ENCODE measurements around the gene TUBAL3. TPM values are rescaled to one million over a fixed set of nuclear protein-coding genes. Genes with fewer than 3 reads are reported as not detected.

TUBAL3 gene
- total and polyA plus RNA-seq, 2 donors (not counting 3 experiments of a cell fraction or from before 2014, with no cell fraction given), result not detected

DNA sequence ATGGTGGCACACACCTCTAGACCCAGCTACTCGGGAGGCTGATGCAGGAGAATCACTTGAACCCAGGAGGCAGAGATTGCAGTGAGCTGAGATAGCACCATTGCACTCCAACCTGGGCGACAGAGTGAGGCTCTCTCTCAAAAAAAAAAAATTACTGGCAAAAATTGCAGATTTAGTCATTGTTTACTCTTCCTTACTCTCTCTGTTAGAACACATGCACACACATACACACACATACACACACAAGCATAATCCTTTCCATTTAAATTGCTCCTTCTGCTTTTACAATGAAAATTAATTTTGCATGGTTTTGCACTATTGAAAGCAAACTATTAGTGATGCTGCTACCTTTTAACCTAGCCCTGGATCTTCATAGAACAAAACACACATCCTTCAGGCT is 55.3 kb downstream of the TUBAL3 start:
- H3K4me3 ChIP-seq (replicated peaks in 1 of 3; ENCODE audit: insufficient read depth in 1 of 3, low read depth in 1 of 3, low read length in 3 of 3), result no peak overlapping the region
- no peak for FAIRE-seq
- no peaks in the 10 kb centered on the region for H3K36me3 ChIP-seq (ENCODE audit: control insufficient read depth in 2 of 2, extremely low read depth in 1 of 2, insufficient read depth in 2 of 2, low read length in 2 of 2)
- no peaks in the 10 kb centered on the region for H3K4me1 ChIP-seq (ENCODE audit: control insufficient read depth, extremely low read depth, insufficient read depth, low read length)
- peaks cover 0 to 2% of the 10 kb centered on the region in 2 experiments for H3K27me3 ChIP-seq (ENCODE audit: control insufficient read depth in 2 of 2, insufficient read depth in 2 of 2, low read length in 2 of 2)
- H3K9me1 ChIP-seq (replicated peaks; ENCODE audit: control insufficient read depth, extremely low read depth, insufficient read depth, low read length), result no peaks in the 10 kb centered on the region
- no peak overlapping the region for H2AFZ ChIP-seq (ENCODE audit: low read depth, low read length)
- intact Hi-C loops (cut with micrococcal nuclease) (no loop called here), dilution Hi-C loops (cut with MboI; ENCODE audit: extremely low pct_ligation_motif_present, low sequenced_read_pairs) (no loop called here)
- CTCF ChIA-PET, result no interaction called here
- no peak overlapping the region for H3K4me2 ChIP-seq (ENCODE audit: insufficient read depth, low read length)
- no peak overlapping the region for H3K9ac ChIP-seq (replicated peaks; ENCODE audit: extremely low read depth, insufficient read depth, low read length)
- TF ChIP-seq FOS (IDR thresholded peaks at IDR 0.05; ENCODE audit: borderline replicate concordance, insufficient read depth, low read length), result no peak
- no peak for TF ChIP-seq EZH2 (IDR thresholded peaks at IDR 0.05; ENCODE audit: borderline replicate concordance, low read depth, low read length, severe bottlenecking)
- no peak for TF ChIP-seq JUN (IDR thresholded peaks at IDR 0.05; ENCODE audit: borderline replicate concordance, insufficient read depth, insufficient read length, low read depth)
- TF ChIP-seq, protein P1, sequence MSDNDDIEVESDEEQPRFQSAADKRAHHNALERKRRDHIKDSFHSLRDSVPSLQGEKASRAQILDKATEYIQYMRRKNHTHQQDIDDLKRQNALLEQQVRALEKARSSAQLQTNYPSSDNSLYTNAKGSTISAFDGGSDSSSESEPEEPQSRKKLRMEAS (IDR thresholded peaks at IDR 0.05; ENCODE audit: insufficient read depth, insufficient read length), result no peak
- no peak for TF ChIP-seq GATA2 (IDR thresholded peaks at IDR 0.05; ENCODE audit: insufficient read depth, insufficient read length, low read depth, low read length)
- TF ChIP-seq POLR2A (IDR thresholded peaks at IDR 0.05; ENCODE audit: low read depth, low read length), result no peak
- TF ChIP-seq MYC (IDR thresholded peaks at IDR 0.05; ENCODE audit: low read depth, low read length), result no peak
- TF ChIP-seq, protein P2, sequence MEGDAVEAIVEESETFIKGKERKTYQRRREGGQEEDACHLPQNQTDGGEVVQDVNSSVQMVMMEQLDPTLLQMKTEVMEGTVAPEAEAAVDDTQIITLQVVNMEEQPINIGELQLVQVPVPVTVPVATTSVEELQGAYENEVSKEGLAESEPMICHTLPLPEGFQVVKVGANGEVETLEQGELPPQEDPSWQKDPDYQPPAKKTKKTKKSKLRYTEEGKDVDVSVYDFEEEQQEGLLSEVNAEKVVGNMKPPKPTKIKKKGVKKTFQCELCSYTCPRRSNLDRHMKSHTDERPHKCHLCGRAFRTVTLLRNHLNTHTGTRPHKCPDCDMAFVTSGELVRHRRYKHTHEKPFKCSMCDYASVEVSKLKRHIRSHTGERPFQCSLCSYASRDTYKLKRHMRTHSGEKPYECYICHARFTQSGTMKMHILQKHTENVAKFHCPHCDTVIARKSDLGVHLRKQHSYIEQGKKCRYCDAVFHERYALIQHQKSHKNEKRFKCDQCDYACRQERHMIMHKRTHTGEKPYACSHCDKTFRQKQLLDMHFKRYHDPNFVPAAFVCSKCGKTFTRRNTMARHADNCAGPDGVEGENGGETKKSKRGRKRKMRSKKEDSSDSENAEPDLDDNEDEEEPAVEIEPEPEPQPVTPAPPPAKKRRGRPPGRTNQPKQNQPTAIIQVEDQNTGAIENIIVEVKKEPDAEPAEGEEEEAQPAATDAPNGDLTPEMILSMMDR (IDR thresholded peaks at IDR 0.05; ENCODE audit: extremely low read depth in 1 of 2, insufficient read depth in 1 of 2, low read depth in 1 of 2, low read length in 2 of 2), result no peak
- no peak for TF ChIP-seq POLR2AphosphoS5 (IDR thresholded peaks at IDR 0.05; ENCODE audit: insufficient read depth, low read depth, low read length)
- H3K27ac ChIP-seq (ENCODE audit: insufficient read depth, low read depth, low read length), result no peak overlapping the region
- BruUV-seq (replicated peaks), result no TSS peak
- no peaks in the 10 kb centered on the region for H4K20me1 ChIP-seq (replicated peaks; ENCODE audit: control insufficient read depth, extremely low read depth, insufficient read depth, low read length)
- POLR2A ChIA-PET, result no interaction called here
- DNase-seq (ENCODE audit: low read depth, low spot score), result no peak
- no peaks in the 10 kb centered on the region for H3K79me2 ChIP-seq (ENCODE audit: control insufficient read depth, insufficient read depth, low read length)
- no peaks in the 10 kb centered on the region for H3K9me3 ChIP-seq (replicated peaks; ENCODE audit: control insufficient read depth, insufficient read depth, low read length)

Data from endothelial cell of umbilical vein (primary cell).